Peyer's patch (tissue), 4 donors: ENCODE data around the gene SMOC1. TPM values are rescaled to one million over a fixed set of nuclear protein-coding genes. Genes with fewer than 3 reads are reported as not detected.

Source experiments
- DNase-seq, 3 donors: peaks; one replicate each; pipeline ENCODE4 v3.0.0-alpha.2; 2017 to 2019
- H3K27ac ChIP-seq, 4 donors: fragments of 200-600 bp; sonication (generic); one replicate each; pipeline ENCODE4 v1.5.1; 2016 to 2019
- H3K27me3 ChIP-seq, 2 donors: fragments of 200-600 bp; sonication (generic); one replicate each; pipeline ENCODE4 v1.5.1; 2019
- H3K36me3 ChIP-seq, 3 donors: fragments of 200-600 bp; sonication (generic); one replicate each; pipeline ENCODE4 v1.5.1; 2016 to 2019
- H3K4me1 ChIP-seq, 4 donors: fragments of 200-600 bp; sonication (generic); one replicate each; pipeline ENCODE4 v1.5.1; 2016 to 2019
- H3K4me3 ChIP-seq, 4 donors: fragments of 200-600 bp; sonication (generic); 1 replicate in 3 of 4; 2 replicates in 1 of 4; pipeline ENCODE4 v1.5.1; 2016 to 2019; ENCODE audit warnings: mild to moderate bottlenecking in 1 of 4
- H3K9me3 ChIP-seq, 4 donors: fragments of 200-600 bp; sonication (generic); one replicate each; pipeline ENCODE4 v1.5.1; 2016 to 2019; ENCODE audit warnings: mild to moderate bottlenecking in 1 of 4
- POLR2A ChIP-seq, 2 donors: fragments of 450-650 bp; IDR thresholded peaks; one replicate each; pipeline ENCODE4 v1.5.1; 2017; ENCODE audit warnings: antibody characterized with exemption in 2 of 2, mild to moderate bottlenecking in 2 of 2, moderate library complexity in 2 of 2
- total RNA-seq, 4 donors: library from RNA; depleted of rRNA; stranded (reverse); fragments of >200 nt; gene quantifications; one replicate each; pipeline ENCODE4 v1.1.0, GENCODE V29; 2016
- TF ChIP-seq, protein P1 (sequence below), 6 experiments: fragments of 450-650 bp in 4 of 6; fragments of 200-600 bp in 2 of 6; sonication (generic) in 1 of 6; IDR thresholded peaks; one replicate each; pipeline ENCODE4 v1.5.1; 2017 to 2019; ENCODE audit warnings: antibody characterized with exemption in 6 of 6, mild to moderate bottlenecking in 3 of 6, moderate library complexity in 1 of 6

SMOC1 gene
- total RNA-seq, 4 donors from 2014 or later: 0.35 to 0.54 (median 0.38) TPM; not detected in 1

DNA sequence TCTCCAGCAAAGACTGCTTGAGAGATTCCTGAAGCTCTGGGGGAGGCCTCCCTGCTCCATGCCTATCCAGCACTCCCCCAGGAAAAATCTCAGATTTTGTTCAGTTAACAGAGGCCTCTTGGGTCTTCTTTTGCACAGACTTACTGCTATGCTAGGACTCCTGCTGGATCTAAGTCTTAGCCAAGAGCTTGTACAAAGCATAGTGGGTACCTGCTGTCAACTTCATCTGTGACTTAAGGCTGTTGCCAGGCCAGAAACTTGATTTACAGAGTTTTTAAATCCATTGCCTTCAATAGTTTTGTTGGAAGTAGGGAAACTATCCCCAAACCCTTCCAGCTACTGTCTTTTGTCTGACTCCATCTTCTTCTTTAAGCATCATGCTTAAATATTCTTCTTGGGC lies 140.5 kb downstream of the SMOC1 start:
- H3K4me1 ChIP-seq: no peaks in the 10 kb centered on the region
- DNase-seq: no peak
- H3K27me3 ChIP-seq: no peaks in the 10 kb centered on the region
- no peak overlapping the region for H3K27ac ChIP-seq
- no peak overlapping the region for H3K4me3 ChIP-seq
- TF ChIP-seq POLR2A (IDR thresholded peaks at IDR 0.05): no peak
- TF ChIP-seq, protein P1, sequence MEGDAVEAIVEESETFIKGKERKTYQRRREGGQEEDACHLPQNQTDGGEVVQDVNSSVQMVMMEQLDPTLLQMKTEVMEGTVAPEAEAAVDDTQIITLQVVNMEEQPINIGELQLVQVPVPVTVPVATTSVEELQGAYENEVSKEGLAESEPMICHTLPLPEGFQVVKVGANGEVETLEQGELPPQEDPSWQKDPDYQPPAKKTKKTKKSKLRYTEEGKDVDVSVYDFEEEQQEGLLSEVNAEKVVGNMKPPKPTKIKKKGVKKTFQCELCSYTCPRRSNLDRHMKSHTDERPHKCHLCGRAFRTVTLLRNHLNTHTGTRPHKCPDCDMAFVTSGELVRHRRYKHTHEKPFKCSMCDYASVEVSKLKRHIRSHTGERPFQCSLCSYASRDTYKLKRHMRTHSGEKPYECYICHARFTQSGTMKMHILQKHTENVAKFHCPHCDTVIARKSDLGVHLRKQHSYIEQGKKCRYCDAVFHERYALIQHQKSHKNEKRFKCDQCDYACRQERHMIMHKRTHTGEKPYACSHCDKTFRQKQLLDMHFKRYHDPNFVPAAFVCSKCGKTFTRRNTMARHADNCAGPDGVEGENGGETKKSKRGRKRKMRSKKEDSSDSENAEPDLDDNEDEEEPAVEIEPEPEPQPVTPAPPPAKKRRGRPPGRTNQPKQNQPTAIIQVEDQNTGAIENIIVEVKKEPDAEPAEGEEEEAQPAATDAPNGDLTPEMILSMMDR (IDR thresholded peaks at IDR 0.05): no peak
- H3K36me3 ChIP-seq: no peaks in the 10 kb centered on the region
- no peaks in the 10 kb centered on the region for H3K9me3 ChIP-seq

- Histone ChIP-seq H3K27me3 (no peaks in the 10 kb centered on the region), H3K4me1 (no peaks in the 10 kb centered on the region), H3K36me3 (no peaks in the 10 kb centered on the region), H3K4me3 (no peak overlapping the region), H3K9me3 (no peaks in the 10 kb centered on the region), H3K27ac (no peak overlapping the region)
- DNase-seq: no peak
- TF ChIP-seq, protein P1 (IDR thresholded peaks at IDR 0.05): no peak
- TF ChIP-seq POLR2A (IDR thresholded peaks at IDR 0.05): no peak
These were observed 141.3 kb downstream of the SMOC1 start for GRCh38 chr14:70020352-70021170.

DNA sequence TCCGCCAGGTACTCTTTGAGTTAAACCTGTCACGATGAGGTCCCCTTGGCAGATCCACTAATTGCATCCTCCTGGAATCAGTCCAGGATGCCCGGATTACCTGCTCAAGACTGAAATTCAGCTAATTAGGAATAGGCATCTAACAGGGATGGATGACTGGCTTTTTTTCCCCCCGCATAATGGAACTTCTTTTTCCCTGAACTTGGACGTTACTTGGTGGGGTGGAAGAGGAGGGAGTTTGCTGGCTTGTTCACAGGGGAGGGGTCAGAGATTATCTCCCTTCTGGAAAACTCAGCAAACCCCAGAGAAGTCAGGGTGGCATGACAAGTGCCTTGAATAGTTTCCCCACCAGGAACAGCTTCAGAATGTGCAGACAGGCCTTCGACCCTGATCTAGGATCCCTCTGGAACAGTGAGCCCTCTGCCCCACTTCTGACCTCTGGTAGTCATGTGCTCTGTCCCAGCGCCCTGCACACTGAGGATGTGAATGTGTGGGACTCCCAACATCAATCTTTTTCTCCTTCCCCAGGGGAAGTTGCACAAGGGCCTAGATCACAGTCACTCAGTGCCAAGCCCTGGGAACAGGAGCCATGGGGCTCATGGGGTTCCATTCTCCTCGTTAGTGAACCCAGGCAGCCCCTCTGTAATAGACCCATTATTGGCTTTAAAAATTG lies 142.5 kb downstream of the SMOC1 start:
- no peaks in the 10 kb centered on the region for H3K36me3 ChIP-seq
- H3K9me3 ChIP-seq: no peaks in the 10 kb centered on the region
- TF ChIP-seq, protein P1 (IDR thresholded peaks at IDR 0.05): no peak
- no peak for TF ChIP-seq POLR2A (IDR thresholded peaks at IDR 0.05)

GRCh38 chr14:70022771-70023445 lies 143.7 kb downstream of the SMOC1 start:
- no peaks in the 10 kb centered on the region for H3K9me3 ChIP-seq
- no peak overlapping the region for H3K27ac ChIP-seq
- no peaks in the 10 kb centered on the region for H3K36me3 ChIP-seq

More for the DNA sequence above, 142.5 kb downstream of the SMOC1 start:
- Histone ChIP-seq H3K27me3 (no peaks in the 10 kb centered on the region), H3K27ac (no peak overlapping the region), H3K4me1 (no peaks in the 10 kb centered on the region), H3K4me3 (no peak overlapping the region)
- DNase-seq: no peak

GRCh38 chr14:70023871-70024270 lies 144.7 kb downstream of the SMOC1 start:
- no peaks in the 10 kb centered on the region for H3K36me3 ChIP-seq
- no peaks in the 10 kb centered on the region for H3K27me3 ChIP-seq
- no peak for TF ChIP-seq POLR2A (IDR thresholded peaks at IDR 0.05)
- TF ChIP-seq, protein P1 (IDR thresholded peaks at IDR 0.05): no peak
- no peak for DNase-seq
- H3K4me3 ChIP-seq: no peak overlapping the region
- H3K4me1 ChIP-seq: no peaks in the 10 kb centered on the region
- H3K9me3 ChIP-seq: no peaks in the 10 kb centered on the region
- H3K27ac ChIP-seq: no peak overlapping the region

More at GRCh38 chr14:70022771-70023445, 143.7 kb downstream of the SMOC1 start:
- no peaks in the 10 kb centered on the region for H3K27me3 ChIP-seq
- no peak overlapping the region for H3K4me3 ChIP-seq
- H3K4me1 ChIP-seq: no peaks in the 10 kb centered on the region
- TF ChIP-seq, protein P1 (IDR thresholded peaks at IDR 0.05): no peak
- no peak for TF ChIP-seq POLR2A (IDR thresholded peaks at IDR 0.05)
- DNase-seq: no peak
